Measurements from ENCODE around the gene CYTH1. TPM values are rescaled to one million over a fixed set of nuclear protein-coding genes. Genes with fewer than 3 reads are reported as not detected.

The CYTH1 gene
- total RNA-seq, 4 donors from 2014 or later: 50.0 to 139 (median 83.7) TPM

- ATAC-seq (ENCODE audit: low FRiP score): no peak
- TF ChIP-seq CTCF (IDR thresholded peaks at IDR 0.05): no peak
- DNase-seq (ENCODE audit: low spot score): no peak
Measured at GRCh38 chr17:78716292-78716691, 65.8 kb downstream of the CYTH1 start.

GRCh38 chr17:78715876-78716275, 66.2 kb downstream of the CYTH1 start:
- no peak for TF ChIP-seq CTCF (IDR thresholded peaks at IDR 0.05)
- no peak for DNase-seq (ENCODE audit: low spot score)
- no peak for ATAC-seq (ENCODE audit: low FRiP score)

- TF ChIP-seq CTCF (IDR thresholded peaks at IDR 0.05): no peak
- no peak for DNase-seq (ENCODE audit: low spot score)
- no peak for ATAC-seq (ENCODE audit: low FRiP score)
Measured at GRCh38 chr17:78715000-78715771, 66.9 kb downstream of the CYTH1 start.

GRCh38 chr17:78714534-78714933, 67.5 kb downstream of the CYTH1 start:
- no peak for TF ChIP-seq CTCF (IDR thresholded peaks at IDR 0.05)
- ATAC-seq (ENCODE audit: low FRiP score): no peak

GRCh38 chr17:78712043-78712442, 70.0 kb downstream of the CYTH1 start:
- TF ChIP-seq CTCF (IDR thresholded peaks at IDR 0.05): no peak
- DNase-seq (ENCODE audit: low spot score) (no peak), ATAC-seq (ENCODE audit: low FRiP score) (no peak)

More at GRCh38 chr17:78714534-78714933, 67.5 kb downstream of the CYTH1 start:
- no peak for DNase-seq (ENCODE audit: low spot score)

GRCh38 chr17:78710607-78711006, 71.5 kb downstream of the CYTH1 start:
- DNase-seq (ENCODE audit: low spot score) (no peak), ATAC-seq (ENCODE audit: low FRiP score) (no peak)
- TF ChIP-seq CTCF (IDR thresholded peaks at IDR 0.05): no peak

GRCh38 chr17:78709751-78710181, 72.3 kb downstream of the CYTH1 start:
- ATAC-seq (ENCODE audit: low FRiP score) (no peak), DNase-seq (ENCODE audit: low spot score) (no peak)
- TF ChIP-seq CTCF (IDR thresholded peaks at IDR 0.05): no peak

Data from omental fat pad (tissue), 4 donors.